Transverse colon (tissue), 3 donors: ENCODE measurements around the gene COPS8.

Experiments used
- EP300 ChIP-seq: sonication (generic); formaldehyde crosslinking; IDR thresholded peaks from one replicate; pipeline ENCODE4 v1.6.1; 2017; ENCODE audit warnings: antibody characterized with exemption, low read depth
- TF ChIP-seq, protein P1 (sequence below), 5 experiments: fragments of 200-600 bp in 3 of 5; fragments of 450-650 bp in 2 of 5; sonication (generic) in 3 of 5; IDR thresholded peaks; 1 replicate in 2 of 5; 2 replicates in 3 of 5; pipeline ENCODE4 v1.5.1; 2016 to 2017; ENCODE audit warnings: antibody characterized with exemption in 5 of 5, inconsistent platforms in 3 of 5, mild to moderate bottlenecking in 2 of 5, moderate library complexity in 1 of 5

- TF ChIP-seq, protein P1, sequence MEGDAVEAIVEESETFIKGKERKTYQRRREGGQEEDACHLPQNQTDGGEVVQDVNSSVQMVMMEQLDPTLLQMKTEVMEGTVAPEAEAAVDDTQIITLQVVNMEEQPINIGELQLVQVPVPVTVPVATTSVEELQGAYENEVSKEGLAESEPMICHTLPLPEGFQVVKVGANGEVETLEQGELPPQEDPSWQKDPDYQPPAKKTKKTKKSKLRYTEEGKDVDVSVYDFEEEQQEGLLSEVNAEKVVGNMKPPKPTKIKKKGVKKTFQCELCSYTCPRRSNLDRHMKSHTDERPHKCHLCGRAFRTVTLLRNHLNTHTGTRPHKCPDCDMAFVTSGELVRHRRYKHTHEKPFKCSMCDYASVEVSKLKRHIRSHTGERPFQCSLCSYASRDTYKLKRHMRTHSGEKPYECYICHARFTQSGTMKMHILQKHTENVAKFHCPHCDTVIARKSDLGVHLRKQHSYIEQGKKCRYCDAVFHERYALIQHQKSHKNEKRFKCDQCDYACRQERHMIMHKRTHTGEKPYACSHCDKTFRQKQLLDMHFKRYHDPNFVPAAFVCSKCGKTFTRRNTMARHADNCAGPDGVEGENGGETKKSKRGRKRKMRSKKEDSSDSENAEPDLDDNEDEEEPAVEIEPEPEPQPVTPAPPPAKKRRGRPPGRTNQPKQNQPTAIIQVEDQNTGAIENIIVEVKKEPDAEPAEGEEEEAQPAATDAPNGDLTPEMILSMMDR (IDR thresholded peaks at IDR 0.05): no peak
- no peak for TF ChIP-seq EP300
Observed at GRCh38 chr2:237081596-237081995, 4.1 kb upstream of the COPS8 start.
